Omental fat pad (tissue), 4 donors: ENCODE results near the gene PAK3. TPM values are rescaled to one million over a fixed set of nuclear protein-coding genes. Genes with fewer than 3 reads are reported as not detected.

ENCODE experiments used
- ATAC-seq: fragments of 150-250 bp; one replicate; pipeline ENCODE4 v1.9.1; 2016; ENCODE audit warnings: mild to moderate bottlenecking, moderate library complexity; ENCODE audit not compliant: low FRiP score
- DNase-seq: peaks from one replicate; pipeline ENCODE4 v3.0.0-alpha.2; 2019; ENCODE audit warnings: low spot score
- CTCF ChIP-seq, 3 donors: fragments of 450-650 bp; IDR thresholded peaks; one replicate each; pipeline ENCODE4 v1.5.1; 2016 to 2017; ENCODE audit warnings: antibody characterized with exemption in 3 of 3, mild to moderate bottlenecking in 3 of 3, moderate library complexity in 2 of 3
- total RNA-seq, 4 donors: library from RNA; depleted of rRNA; stranded (reverse); fragments of >200 nt; gene quantifications; one replicate each; pipeline ENCODE4 v1.1.0, GENCODE V29; 2016

Gene PAK3
- total RNA-seq, 4 donors from 2014 or later = 0.72 to 2.7 (median 1.5) TPM

DNA sequence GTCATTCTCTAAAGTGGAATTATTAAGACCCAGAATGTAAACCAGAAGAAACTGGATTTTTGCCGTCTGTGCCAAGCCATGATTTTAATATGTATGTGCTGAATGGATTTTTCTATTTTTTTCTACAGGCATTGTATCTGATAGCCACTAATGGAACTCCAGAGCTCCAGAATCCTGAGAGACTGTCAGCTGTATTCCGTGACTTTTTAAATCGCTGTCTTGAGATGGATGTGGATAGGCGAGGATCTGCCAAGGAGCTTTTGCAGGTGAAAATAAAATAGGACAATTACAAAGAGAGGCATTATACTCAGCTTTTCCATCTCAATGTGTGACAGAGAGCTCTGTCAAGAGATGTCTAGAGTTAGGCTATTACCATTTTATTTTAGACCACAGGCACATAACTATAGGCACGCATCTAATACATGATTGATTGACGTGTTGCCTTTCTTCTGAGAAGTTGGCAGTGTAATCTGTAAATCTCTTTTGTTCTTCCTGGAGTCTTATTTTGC, 120.4 kb downstream of the PAK3 start:
- DNase-seq = no peak
- no peak for TF ChIP-seq CTCF (IDR thresholded peaks at IDR 0.05)
- ATAC-seq = no peak

GRCh38 chrX:111244235-111244750, 148.3 kb downstream of the PAK3 start:
- ATAC-seq (no peak), DNase-seq (no peak)
- TF ChIP-seq CTCF (IDR thresholded peaks at IDR 0.05) = no peak

- TF ChIP-seq CTCF (IDR thresholded peaks at IDR 0.05) = no peak
- no peak for DNase-seq
- ATAC-seq = no peak
Measured at GRCh38 chrX:111254896-111255693, 159.1 kb downstream of the PAK3 start.

DNA sequence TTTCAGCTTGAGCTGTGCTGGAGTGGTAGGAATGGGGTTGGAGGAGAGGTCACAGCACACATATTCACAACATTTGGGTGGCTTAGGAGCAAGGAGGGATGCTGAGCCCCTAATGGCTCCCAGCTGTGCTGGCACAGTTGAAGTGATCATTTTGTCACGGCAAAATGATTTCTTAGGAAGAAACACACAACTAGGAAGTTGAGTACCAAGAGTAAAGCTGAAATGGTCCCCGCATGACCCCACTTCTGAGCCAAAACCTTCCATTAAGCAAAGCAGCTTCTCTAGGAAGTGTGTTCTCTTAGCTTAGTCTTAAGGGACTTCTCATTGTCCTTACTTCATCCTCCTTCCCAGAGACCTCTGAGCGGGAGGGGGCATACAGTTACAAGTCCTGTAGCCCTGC, 161.7 kb downstream of the PAK3 start:
- ATAC-seq = no peak
- no peak for TF ChIP-seq CTCF (IDR thresholded peaks at IDR 0.05)
- no peak for DNase-seq

DNA sequence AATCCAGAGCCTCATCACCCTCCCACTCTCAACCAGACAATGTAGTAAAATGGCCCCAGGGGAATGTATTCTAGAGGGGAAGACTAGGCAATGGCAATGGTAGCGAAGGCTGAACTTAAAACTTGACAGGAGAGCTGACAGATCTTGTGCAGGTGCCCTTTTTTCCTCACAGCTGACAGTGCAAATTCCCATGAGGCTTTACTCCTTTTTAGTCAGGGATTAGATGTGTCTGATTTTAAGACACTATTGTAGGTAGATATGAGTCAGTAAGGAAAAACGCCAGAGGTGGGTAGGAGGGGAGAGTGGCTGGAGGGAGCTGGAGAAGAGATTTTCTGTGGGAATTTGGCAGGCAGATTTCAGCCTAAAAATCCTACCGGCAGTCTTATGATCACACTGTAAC, 163.6 kb downstream of the PAK3 start:
- TF ChIP-seq CTCF (IDR thresholded peaks at IDR 0.05) = no peak
- DNase-seq (no peak), ATAC-seq (peak; percentile 46)

GRCh38 chrX:111260451-111260850, 164.5 kb downstream of the PAK3 start:
- no peak for TF ChIP-seq CTCF (IDR thresholded peaks at IDR 0.05)
- DNase-seq = no peak
- no peak for ATAC-seq

GRCh38 chrX:111262086-111262485, 166.1 kb downstream of the PAK3 start:
- no peak for TF ChIP-seq CTCF (IDR thresholded peaks at IDR 0.05)
- DNase-seq = no peak
- ATAC-seq = no peak
